Activated CD4-positive, alpha-beta T cell treated with anti-CD3 and anti-CD28 coated beads, Interleukin-10, Interleukin-2, amounts not matched to agents 100 ng/mL and 50 ng/mL, durations not matched to agents 16 hours and 8 hours (primary cell): ENCODE data around the gene CACNB1.
"Not testable (repeated sequence)": the region's sequence is repeated elsewhere in the genome, so short reads cannot be mapped to it uniquely, and the experiment has no call there.

Experiments
- DNase-seq: peaks from one replicate; pipeline ENCODE4 v3.0.0-alpha.2; 2020

CACNB1 gene

DNA sequence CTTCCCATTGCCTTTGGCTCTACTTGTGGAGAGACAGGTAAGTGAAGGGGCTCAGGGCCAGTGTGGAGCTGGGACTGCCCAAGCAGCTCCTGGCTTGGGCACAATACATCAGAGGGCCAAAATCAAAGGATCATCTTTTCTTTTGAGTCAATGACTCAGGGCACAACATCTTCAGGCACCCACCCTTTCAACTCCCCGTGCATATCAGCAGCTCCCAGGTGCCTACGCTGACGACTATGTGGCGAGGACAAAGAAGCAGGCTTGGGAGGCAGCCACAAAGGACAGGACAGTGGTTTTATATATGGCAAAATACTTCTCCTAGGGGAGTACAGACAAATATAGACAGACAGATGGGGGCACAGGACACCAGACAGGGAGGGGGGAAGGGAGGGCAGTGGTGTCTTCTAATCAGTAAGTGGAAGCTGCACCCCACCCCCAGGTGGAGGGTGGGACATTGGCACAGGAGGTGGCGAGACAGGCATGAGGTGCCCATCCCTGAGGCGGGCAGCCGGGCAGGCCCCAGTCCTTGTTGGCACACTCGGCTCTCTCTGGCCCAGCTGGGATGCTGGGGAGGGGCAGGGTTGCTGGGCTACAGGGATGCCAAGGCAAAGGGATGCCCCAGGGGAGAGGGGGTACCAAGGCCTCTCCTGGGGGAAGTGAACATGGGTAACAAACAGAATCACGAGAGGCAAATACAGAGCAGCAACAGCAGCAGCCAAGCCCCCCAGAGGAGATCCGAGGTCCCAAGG lies 23.8 kb downstream of the CACNB1 start:
- no peak for DNase-seq

DNA sequence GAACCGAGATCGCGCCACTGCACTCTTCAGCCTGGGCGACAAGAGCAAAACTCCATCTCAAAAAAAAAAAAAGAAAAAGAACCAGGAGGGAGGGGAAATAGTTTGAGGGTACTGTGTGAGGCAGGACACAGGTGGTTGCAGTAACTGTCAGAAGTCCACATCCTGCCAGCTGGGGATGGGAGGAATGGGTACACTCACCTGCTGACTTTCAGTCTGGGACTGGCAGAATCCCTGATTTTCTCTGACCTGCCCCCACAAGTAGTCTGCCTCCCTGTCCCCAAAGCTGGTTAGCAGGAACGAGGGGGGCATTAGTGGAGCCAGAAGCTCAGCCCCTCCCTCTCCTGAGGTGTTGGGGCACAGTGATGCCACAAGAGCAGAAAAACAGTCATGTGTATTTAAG lies 24.4 kb downstream of the CACNB1 start:
- DNase-seq: no peak

DNA sequence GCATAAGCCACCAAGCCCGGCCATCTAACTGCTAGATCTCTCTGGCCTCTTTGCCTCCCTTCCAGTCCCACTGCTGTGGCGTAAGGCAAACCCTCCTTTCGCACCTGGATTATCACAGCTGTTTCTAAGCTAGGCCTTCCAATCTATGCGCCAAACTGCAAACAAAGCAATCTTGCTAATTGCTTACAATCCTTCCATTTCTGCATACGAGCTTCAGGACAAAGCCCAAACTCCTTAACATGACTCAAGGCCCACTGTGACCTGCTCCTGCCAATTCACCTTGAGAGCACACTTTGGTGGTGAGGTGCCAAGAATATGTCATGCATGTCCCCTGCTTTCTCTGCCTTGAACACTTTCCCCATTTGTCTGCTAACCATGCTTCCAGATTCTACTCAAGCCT lies 25.5 kb downstream of the CACNB1 start:
- DNase-seq: no peak

DNA sequence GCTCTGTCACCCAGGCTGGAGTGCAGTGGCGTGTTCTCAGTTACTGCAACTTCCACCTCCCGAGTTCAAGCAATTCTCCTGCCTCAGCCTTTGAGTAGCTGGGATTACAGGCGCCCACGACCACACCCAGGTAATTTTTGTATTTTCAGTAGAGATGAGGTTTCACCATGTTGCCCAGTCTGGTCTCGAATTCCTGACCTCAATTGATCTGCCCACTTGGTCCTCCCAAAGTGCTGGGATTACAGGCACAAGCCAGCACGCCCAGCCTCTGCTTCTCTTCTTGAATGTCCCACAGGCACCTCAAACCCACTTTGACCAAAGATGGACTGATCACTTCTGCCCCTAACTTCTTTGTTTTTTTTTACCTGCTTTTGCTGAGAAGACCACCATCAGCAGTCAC lies 26.9 kb downstream of the CACNB1 start:
- no peak for DNase-seq

DNA sequence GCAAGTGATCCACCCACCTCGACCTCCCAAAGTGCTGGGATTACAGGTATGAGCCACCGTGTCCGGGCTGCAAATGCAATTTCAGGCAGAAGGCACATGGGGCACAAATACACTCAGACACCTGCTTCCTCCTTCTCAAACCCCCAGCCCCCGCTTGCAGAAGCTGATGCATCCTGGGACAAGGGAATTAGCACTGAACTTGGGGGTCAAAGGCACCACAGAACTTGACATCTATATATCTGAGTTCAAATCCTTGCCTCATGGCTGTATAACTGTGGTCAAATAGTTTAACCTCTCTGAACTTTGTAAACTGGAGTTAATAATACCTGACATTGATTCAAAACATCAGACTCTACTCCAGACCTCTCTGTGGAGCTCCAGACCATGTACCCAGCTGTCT lies 27.4 kb downstream of the CACNB1 start:
- no peak for DNase-seq

DNA sequence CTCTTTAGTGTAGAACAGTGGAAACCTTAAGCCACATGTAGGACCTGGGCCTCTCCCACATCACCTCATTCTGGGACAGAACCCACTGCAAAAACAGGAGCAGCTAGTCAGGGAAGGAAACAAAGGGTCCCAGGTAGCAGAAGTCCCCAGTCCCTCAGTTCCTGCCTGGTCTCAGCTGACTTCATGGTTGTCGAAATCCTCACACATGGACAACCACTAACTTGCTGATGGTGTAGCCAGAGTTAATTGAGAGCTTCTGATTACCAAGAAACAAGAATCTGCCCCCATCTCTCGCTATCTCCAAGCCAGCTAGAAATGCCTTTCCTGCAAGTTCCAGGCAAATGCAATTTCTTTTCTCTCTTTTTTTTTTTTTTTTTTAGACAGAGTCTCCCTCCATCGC lies 28.0 kb downstream of the CACNB1 start:
- DNase-seq: no peak

DNA sequence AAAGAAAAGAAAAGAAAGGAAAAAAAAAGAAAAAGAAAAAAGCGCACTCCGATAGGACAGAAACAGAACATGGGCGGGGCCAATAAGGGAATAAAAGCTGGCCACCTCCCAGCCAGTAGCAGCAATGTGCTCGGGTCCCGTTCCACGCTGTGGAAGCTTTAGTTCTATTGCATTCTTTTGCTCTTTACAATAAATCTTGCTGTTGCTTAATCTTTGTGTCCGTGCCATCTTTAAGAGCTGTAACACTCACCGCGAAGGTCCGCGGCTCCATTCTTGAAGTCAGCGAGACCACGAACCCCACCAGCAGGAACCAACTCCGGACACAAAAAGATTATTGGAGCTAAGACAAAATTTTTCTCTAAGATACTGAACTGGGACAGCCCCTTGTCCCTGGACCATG lies 28.4 kb downstream of the CACNB1 start:
- DNase-seq: no peak

DNA sequence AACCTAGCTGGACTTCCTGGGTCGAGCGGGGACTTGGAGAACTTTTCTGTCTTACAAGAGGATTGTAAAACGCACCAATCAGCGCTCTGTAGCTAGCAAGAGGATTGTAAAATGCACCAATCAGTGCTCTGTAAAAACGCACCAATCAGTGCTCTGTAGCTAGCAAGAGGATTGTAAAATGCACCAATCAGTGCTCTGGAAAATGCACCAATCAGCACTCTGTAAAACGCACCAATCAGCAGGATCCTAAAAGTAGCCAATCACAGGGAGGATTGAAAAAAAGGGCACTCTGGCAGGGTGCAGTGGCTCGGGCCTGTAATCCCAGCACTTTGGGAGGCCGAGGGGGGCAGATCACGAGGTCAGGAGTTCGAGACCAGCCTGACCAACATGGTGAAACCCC lies 29.0 kb downstream of the CACNB1 start:
- not testable (repeated sequence) for DNase-seq

DNA sequence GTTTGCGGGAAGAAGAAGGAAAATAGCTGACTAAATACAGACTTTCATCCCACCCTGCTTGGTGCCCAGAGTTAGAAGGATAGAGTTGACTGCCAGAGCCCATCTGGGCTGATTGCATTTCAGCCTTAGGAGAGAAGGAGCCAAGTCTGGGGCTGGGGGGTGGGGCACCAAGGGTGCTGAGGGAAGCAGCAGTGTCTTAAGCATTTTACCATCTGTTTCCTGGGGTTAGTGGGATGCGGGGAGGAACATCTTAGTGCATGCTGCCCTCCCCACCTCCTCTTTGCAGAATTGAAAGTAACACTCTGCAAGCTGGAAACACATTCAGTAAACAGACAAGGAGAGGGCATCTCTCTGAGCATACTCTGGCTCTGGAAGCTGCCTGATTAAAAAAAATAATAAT lies 30.0 kb downstream of the CACNB1 start:
- DNase-seq: no peak

DNA sequence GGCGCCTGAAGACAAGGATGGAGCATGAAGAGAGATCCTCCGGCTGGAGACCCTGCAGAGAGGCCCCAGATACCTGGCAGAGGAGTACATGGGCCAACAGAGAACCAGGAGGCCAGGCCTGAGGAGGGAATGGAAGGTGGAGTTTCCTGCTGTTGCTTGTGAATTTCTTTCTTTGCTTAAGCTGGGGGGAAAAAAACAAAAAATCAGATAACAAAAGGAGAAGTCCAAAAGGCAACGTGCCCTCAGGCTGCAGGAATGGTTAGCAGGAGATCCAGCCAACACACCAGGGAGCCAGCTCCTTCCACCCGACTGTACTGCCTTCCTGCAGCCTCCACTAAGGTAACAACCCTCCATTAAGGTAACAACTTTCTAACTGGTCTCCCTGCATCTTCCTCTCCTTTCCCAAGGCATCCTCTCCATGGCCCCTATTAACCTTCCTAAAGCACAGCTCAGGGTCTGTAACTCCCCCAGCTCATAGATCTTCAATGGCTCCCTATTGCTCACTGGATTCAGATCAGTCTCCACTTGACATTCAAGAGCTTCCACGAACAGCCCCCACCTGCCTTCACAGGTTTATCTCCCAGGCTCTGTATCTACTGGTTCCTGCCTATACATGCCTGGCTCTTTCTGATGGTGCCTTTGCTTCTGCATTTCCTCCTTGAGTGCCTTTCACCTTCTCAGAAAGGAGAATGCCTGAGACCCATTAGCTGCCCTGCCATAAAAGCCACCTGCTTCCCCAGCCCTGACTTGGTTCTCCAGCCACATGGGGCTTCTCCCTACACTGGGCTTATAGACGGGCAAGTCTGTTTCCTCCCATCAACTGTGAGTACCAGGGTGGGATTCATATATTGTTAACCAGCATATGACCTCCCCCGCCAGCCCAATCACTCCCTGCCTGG lies 30.8 kb downstream of the CACNB1 start:
- DNase-seq: no peak

DNA sequence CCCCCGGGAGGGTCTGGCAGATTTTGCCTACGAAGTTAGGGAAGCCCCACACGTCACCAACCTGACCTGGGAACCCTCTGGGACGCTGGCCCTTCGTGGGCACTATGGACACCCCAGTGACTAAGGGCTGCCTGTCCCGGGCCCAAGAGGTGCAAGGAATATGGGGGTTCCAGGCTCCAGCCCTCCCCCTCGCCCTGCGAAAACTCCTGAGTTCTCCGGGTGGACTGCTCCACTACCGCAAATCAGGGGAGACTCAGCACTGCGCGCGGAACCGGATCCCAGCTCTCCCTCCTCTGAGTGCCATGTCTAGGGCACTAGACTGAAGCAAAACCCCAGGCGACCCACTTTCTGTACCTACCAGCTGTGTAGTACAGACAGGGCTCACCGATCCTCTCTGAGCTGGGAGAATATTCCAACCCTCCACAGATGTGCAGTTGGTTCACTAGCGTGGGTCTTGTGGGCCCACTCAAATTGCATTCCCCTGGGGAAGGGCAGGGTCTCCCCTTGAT lies 31.6 kb downstream of the CACNB1 start, which contains the start of gene ARL5C:
Gene ARL5C (minus strand): TSS at position 321 of the 509 bp plus-strand sequence. CDS start 401 bp downstream, outside the sequence.
- no peak for DNase-seq

DNA sequence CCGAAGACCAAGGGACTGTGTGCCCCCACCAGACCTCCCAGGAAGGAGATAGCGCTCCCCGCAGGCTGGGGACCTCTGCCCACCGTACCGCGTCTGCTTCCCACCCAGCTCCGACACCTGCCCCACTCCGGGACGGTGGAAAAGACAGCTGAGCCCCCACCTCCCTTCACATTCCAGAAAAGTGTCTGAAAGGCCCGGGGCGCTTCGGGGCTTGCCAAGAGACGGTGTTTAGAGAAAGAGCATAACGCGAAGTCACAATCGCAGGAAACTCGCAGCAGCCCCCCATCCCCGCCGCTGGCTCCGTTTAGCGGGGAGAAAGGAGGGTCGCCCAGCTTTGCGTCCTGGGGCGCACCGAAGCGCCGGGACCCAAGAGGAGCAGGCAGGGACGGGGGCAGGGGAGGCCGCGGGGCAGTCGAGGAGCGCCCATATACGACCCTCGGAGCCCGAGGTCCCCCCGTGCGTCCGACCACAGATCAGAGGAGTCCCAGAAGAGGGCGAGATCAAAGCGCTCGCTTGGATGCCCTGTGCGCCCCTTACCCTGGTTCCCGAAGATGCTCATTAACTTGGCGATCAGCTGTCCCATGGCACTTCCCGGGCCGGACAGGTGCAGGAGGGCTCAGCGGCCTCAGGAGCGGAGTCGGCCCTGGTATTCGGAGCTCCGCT lies 32.2 kb downstream of the CACNB1 start:
- no peak for DNase-seq

DNA sequence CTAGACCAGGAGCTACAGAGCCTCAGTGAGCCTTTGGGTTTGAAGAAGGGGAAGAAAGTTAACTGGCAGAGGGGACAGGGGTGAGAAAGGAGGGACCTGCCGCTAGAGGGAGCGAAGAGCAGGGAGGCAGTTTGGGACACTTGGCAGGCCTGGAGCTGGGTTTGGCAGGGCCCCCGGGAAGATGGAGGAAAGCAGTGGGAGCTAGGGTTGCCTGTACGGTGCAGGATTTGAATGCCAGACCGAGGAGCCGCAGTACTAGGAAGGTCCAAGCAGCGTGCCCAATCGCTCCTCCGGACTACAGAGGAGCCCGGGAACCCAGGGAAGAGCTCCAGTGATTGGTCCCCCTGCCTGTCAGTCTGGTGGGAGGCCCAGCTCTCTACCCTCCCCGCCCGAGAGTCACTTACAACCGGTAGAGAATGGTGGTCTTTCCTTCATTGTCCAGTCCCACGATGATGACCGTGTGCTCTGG lies 32.8 kb downstream of the CACNB1 start:
- DNase-seq: peak; percentile 81

DNA sequence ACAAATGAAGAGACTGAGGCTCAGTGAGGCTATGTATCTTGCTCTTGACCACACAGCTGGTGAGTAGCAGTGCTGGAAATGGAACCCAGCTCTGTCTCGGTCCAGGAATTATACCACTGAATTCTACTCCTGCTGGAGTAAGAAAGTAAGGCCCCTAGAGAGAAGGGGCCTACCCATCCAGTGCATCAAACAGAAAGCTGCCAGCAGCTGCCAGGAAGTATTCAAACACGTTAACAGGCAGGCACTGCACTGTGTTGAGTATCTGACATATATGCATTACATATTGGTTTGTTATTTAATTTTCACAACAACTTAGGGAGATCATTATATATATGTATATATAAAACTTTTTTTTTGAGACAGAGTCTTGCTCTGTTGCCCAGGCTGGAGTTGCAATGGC lies 35.5 kb downstream of the CACNB1 start:
- no peak for DNase-seq

DNA sequence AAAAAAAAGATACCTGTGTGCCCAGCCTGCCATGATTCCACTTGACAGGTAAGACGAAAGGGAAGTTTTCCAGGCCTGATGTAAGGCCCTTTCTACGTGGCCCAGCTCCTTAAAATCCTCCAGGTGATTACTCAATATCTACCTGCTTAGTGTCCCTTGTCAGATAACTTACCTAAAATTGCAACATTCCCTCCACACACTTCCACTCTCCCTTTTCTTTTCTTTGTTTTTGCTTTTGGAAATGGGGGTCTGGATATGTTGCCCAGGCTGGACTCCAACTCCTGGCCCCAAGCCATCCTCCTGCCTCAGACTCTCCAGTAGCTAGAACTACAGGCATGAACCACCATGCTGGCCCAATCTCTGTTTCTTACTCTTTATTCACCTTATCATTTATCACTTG lies 38.8 kb downstream of the CACNB1 start:
- DNase-seq: no peak

DNA sequence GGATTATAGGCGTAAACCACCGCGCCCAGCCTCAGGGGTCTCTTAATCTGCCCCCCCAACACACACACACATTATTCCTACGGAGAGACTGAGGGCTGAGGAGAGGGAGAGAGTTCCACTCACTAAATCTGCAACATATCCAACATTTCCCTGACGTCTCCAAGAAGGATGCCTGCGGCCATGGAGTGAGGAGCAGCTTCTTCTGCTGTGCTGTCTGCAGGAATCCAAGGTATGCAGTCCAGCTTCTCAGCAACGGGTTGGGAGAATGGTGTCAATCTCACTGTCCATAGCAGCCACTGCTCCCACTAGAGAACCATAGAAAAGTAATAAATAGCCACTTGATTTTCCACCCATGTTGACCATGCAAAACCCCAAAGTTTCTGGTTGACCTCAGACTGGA lies 41.0 kb downstream of the CACNB1 start:
- DNase-seq: no peak

DNA sequence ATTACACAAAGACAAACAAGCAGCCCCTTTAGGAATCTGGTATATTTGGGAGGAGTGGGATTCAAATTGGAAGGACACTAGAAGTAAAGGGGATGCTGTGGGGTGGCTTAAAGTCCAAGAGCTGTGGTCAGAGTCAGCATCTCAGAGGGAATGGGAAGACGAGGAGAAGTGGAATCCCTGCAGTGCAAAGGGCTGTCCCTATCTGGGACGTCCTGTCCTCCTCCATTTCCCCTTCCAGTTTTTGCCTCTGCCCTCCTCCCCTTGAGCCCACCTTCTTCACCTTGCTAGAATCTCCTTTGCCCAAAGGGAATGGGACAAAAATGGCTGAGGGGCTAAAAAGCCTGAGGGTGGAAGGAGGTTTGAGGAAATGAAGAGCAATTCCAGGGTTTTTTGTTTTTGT lies 41.8 kb downstream of the CACNB1 start:
- DNase-seq: no peak

DNA sequence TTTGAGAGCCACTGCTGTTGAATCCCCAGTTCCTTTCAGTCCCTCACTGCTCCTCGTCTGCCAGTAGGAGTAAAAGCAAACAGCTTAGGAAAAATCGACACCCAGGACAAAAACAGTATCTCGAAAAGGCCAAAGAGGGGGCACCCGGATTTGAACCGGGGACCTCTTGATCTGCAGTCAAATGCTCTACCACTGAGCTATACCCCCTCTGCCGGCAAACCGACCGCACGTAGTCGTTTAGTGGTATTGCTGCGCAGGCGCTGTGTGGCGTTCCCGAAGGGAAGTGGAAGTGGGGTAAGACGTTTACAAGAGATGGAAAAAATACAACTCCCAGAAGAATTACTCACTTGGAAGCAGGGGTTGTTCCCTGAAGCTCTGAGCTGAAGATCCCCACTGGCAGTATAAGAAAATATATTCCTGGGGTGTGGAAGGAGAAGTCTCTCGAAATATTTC lies 43.8 kb downstream of the CACNB1 start:
- DNase-seq: peak; percentile 91

DNA sequence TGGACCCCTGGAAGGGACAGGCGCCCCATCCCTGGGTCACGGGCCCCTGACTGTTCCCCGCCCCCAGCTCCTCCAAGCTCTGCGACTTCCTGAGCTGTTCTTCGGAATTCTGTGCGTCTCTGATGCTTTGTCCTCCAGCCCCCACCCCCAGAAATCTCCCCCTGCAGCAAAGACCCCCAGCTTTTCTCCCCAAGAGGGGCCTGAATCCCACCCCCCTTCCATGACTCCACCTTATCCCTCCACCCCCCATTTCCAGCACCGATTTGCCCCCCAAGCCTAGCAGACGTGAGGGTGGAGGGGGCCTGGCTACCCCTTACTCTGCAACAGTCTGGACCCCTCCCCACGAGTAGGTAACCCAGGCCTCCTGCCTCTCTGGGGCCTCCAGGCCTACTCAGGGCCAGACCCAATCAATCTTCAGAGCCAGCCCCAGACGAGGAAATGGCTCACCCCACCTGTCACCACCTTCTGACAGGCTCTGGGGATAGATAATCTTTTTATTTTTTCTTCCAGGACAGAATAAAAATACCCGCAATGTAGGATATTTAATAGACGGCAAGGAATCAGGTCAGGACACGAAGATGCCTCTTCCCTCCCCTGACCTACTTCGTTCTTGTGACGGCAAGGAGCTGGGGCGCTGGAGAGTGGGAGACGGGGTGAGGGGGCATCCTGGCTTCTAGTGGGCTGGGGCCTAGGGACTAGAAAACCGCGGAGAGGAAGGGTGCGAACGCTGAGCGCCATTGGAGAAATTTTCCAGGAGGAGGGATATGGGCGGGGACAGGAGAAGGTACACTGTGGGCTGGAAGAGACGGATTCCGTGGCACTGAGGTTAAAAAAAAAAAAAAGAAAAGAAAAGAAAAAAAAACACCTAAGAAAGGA lies 45.3 kb downstream of the CACNB1 start:
- DNase-seq: no peak

DNA sequence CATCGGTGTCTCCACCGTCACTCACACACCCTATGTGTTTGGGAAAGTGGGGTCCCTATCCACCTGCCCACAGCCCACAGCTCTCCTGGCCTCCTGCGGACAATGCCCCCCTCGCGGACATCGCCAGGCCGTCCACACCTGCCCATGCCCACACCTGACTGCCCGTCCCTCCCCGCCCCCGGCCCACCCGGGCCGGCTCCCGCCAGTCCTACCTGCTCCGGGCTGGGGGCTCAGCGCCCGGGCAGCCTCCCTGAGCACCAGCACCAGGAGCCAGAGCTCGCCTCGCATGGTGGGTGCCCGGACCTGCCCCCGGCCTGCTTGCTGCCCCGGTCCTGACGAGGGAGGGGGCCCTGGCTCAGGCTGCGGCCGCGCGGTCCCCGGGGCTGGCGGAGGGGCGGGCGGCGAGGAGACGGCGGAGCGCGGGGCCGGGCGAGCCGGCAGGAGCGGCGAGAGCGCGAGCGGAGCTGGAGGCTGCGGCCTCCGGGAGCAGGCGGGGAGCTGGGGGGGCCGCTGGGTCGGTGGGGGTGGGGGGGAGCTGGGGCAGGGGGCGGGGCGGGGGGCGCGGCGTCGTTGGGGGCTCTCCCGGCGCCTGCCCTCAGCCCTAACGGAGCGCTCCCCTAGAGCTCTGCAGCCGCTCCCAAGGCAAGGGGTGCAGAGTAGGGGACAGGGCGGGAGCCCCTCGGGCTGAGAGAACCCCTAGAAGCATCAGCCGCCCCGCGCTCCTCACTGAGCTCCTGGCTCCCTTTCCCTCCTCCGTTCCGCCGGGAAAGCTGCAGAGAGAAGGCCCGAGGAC lies 46.1 kb downstream of the CACNB1 start, which contains the start of gene PLXDC1:
Gene PLXDC1 (minus strand): TSS at position 488 of the 793 bp plus-strand sequence. CDS start 200 bp downstream, at position 288.
- no peak for DNase-seq

DNA sequence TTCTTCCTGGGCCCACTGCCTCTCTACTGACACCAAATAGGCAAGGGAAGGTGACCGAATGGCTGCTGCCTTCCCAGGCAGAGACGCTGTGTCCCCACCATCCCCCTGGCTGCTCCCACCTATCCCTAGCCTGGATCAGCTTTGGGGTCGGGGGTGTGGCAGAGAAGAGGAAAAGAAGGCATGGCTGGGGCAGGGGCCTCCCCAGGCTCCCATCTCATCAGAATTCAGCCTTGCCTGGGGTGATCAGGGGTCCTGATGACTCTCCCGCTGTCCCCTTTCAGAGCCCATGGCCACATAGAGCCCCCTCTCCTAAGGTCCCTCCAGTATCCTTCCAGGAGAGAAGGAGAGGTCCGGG lies 46.7 kb downstream of the CACNB1 start:
- no peak for DNase-seq
